Lung (tissue), 12 donors: ENCODE results near the gene STAT6. TPM values are rescaled to one million over a fixed set of nuclear protein-coding genes. Genes with fewer than 3 reads are reported as not detected.

Source experiments
- ATAC-seq: fragments of 200-7000 bp; cut with Tn5 transposase; one replicate; pipeline ENCODE4 v1.9.1; 2020; ENCODE audit warnings: moderate number of reproducible peaks; ENCODE audit not compliant: insufficient read depth, low FRiP score
- DNase-seq, 3 donors: peaks; one replicate each; pipeline ENCODE4 v3.0.0-alpha.2; 2013 to 2017
- H3K27ac ChIP-seq, 2 donors: one replicate each; pipeline ENCODE4 v1.5.1; 2013; ENCODE audit warnings: mild to moderate bottlenecking in 2 of 2, moderate library complexity in 2 of 2, control low read depth in 1 of 2, inconsistent platforms in 1 of 2, low read depth in 1 of 2, low read length in 1 of 2
- H3K27me3 ChIP-seq, 3 donors: one replicate each; pipeline ENCODE4 v1.5.1; 2013; ENCODE audit warnings: low read length in 2 of 3; ENCODE audit not compliant: control insufficient read depth in 3 of 3, insufficient read depth in 3 of 3
- H3K36me3 ChIP-seq, 4 donors: one replicate each; pipeline ENCODE4 v1.5.1; 2013; ENCODE audit warnings: low read length in 4 of 4, mild to moderate bottlenecking in 1 of 4, moderate library complexity in 1 of 4; ENCODE audit not compliant: control insufficient read depth in 4 of 4, insufficient read depth in 4 of 4
- H3K4me1 ChIP-seq, 5 donors: one replicate each; pipeline ENCODE4 v1.5.1; 2013; ENCODE audit warnings: low read length in 5 of 5, mild to moderate bottlenecking in 2 of 5, moderate library complexity in 1 of 5; ENCODE audit not compliant: control insufficient read depth in 5 of 5, insufficient read depth in 5 of 5
- H3K4me3 ChIP-seq: one replicate; pipeline ENCODE4 v1.5.1; 2013; ENCODE audit warnings: mild to moderate bottlenecking, control low read depth, moderate library complexity
- H3K9ac ChIP-seq, 2 donors: one replicate each; pipeline ENCODE4 v1.5.1; 2013; ENCODE audit warnings: low read length in 2 of 2, control low read depth in 1 of 2; ENCODE audit not compliant: insufficient read depth in 1 of 2
- H3K9me3 ChIP-seq, 4 donors: one replicate each; pipeline ENCODE4 v1.5.1; 2013; ENCODE audit warnings: low read length in 3 of 4, mild to moderate bottlenecking in 1 of 4, moderate library complexity in 1 of 4; ENCODE audit not compliant: control insufficient read depth in 4 of 4, insufficient read depth in 3 of 4
- CTCF ChIP-seq: IDR thresholded peaks from 2 replicates; pipeline ENCODE4 v1.5.1; 2012; ENCODE audit warnings: mild to moderate bottlenecking; ENCODE audit errors: control extremely low read depth, extremely low read depth
- WGBS, 2 donors: extraction: QIAGEN DNeasy Blood & Tissue Kit; methylation state at CpG; one replicate each; pipeline ENCODE4 v1.1.7; 2013; 5-methylcytosine and 5-hydroxymethylcytosine counted together
- polyA plus RNA-seq, 2 donors: library from polyadenylated mRNA; stranded (reverse); fragments of 200-250 nt; gene quantifications; one replicate each; pipeline ENCODE4 v1.2.1, GENCODE V29; 2013
- total RNA-seq, 2 donors: library from RNA; depleted of rRNA in 1 of 2; stranded (reverse); fragments of >200 nt in 1 of 2; gene quantifications; one replicate each; pipeline ENCODE4 v1.2.1, GENCODE V29; 2014 to 2021
- donor health status: control.
- donor health status: control.
- donor health status: Bipolar disorder and iron deficiency.
- donor health status: healthy.
- donor health status: DM: yes; HTN: yes; CAD: no.

Gene STAT6
- total and polyA plus RNA-seq, 4 donors: 118 to 216 (median 174) TPM

- H3K4me3 ChIP-seq: peak overlapping the region; percentile 57
- 0% methylated on average over 32 to 37 of the region's 37 CpGs for WGBS, 2 donors
Observed at GRCh38 chr12:57087691-57088353, 23.3 kb downstream of the STAT6 start.

GRCh38 chr12:57087010-57087690, 24.0 kb downstream of the STAT6 start:
- ATAC-seq (peak; percentile 59), DNase-seq (peak; percentile 92 to 95 (median 92))
- Histone ChIP-seq H3K27me3 (no peaks in the 10 kb centered on the region), H3K9ac (peak overlapping the region; percentile 69 to 84), H3K27ac (peak overlapping the region; percentile 99), H3K4me1 (peaks cover 0 to 45% (median 16%) of the 10 kb centered on the region in 5 donors), H3K9me3 (no peaks in the 10 kb centered on the region), H3K4me3 (peak overlapping the region; percentile 57), H3K36me3 (peaks cover 3 to 15% (median 8%) of the 10 kb centered on the region in 4 donors)
- TF ChIP-seq CTCF: no peak
- WGBS, 2 donors: 1% methylated on average over 46 to 52 of the region's 52 CpGs

More at GRCh38 chr12:57087691-57088353, 23.3 kb downstream of the STAT6 start:
- DNase-seq: peak; percentile 96 to 99 (median 98)
- peak overlapping the region; percentile 69 to 81 for H3K9ac ChIP-seq
- peaks cover 3 to 19% (median 11%) of the 10 kb centered on the region in 4 donors for H3K36me3 ChIP-seq
- no peaks in the 10 kb centered on the region for H3K9me3 ChIP-seq
- TF ChIP-seq CTCF: no peak
- H3K27me3 ChIP-seq: no peaks in the 10 kb centered on the region
- H3K27ac ChIP-seq: peak overlapping the region; percentile 99
- H3K4me1 ChIP-seq: peaks cover 0 to 51% (median 16%) of the 10 kb centered on the region in 5 donors
- ATAC-seq: peak; percentile 53

- DNase-seq: peak; percentile 92 to 96 (median 95)
- peak; percentile 17 for TF ChIP-seq CTCF
- H3K4me3 ChIP-seq: peak overlapping the region; percentile 44
- peak overlapping the region; percentile 98 to 99 for H3K27ac ChIP-seq
- no peak for ATAC-seq
- H3K9ac ChIP-seq: peak overlapping the region; percentile 63 to 84
- WGBS, 2 donors: 1% methylated on average over 14 of the region's 14 CpGs
- peaks cover 0 to 39% (median 16%) of the 10 kb centered on the region in 5 donors for H3K4me1 ChIP-seq
- peaks cover 0 to 9% (median 4%) of the 10 kb centered on the region in 4 donors for H3K36me3 ChIP-seq
- no peaks in the 10 kb centered on the region for H3K27me3 ChIP-seq
- no peaks in the 10 kb centered on the region for H3K9me3 ChIP-seq
Observed at GRCh38 chr12:57086493-57087009, 24.6 kb downstream of the STAT6 start.
